GM10847 (cell line): Measurements from ENCODE around the gene GRAMD2A.

Source experiments
- POLR2A ChIP-seq: IDR thresholded peaks from 2 replicates; pipeline ENCODE4 v1.6.1; 2011; ENCODE audit not compliant: insufficient read length; ENCODE audit errors: extremely low read depth

Gene GRAMD2A

GRCh38 chr15:72197460-72198355 is at the start of gene GRAMD2A:
Gene GRAMD2A (minus strand): TSS chr15:72197787.
- TF ChIP-seq POLR2A = peak; percentile 19

DNA sequence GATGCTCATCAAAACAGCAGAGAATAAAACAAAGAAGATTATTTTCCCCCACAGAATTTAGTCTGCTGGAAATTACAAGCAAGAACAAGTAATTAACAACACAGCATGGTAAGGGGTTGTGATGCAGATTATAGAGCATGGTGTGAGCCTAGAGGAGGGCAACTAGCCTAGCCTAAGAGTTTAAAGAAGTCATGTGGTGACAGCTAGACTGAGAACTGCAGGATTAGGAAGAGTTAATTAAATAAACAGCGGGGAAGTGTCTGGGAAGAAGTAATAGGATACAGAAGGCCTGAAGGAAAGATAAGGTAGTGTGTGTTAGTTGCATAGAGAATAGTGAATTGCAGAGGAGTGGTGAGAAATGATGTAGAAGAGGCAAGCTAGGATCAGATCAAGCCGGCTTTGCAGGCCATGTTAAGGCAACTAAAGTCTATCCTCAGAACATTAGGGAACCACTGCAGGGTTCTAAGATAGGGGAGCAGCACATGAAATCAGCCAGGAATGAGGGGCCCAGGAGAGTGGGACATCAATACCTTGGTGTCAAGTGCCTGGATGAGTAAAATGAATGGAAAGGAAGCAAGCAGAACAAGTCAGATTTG is 45.3 kb upstream of the GRAMD2A start:
- TF ChIP-seq POLR2A = no peak

- no peak for TF ChIP-seq POLR2A
These were observed 42.1 kb upstream of the GRAMD2A start for GRCh38 chr15:72239652-72240051.

GRCh38 chr15:72238586-72238985 is 41.0 kb upstream of the GRAMD2A start:
- TF ChIP-seq POLR2A = no peak

GRCh38 chr15:72237853-72238224 is 40.3 kb upstream of the GRAMD2A start:
- TF ChIP-seq POLR2A = no peak

DNA sequence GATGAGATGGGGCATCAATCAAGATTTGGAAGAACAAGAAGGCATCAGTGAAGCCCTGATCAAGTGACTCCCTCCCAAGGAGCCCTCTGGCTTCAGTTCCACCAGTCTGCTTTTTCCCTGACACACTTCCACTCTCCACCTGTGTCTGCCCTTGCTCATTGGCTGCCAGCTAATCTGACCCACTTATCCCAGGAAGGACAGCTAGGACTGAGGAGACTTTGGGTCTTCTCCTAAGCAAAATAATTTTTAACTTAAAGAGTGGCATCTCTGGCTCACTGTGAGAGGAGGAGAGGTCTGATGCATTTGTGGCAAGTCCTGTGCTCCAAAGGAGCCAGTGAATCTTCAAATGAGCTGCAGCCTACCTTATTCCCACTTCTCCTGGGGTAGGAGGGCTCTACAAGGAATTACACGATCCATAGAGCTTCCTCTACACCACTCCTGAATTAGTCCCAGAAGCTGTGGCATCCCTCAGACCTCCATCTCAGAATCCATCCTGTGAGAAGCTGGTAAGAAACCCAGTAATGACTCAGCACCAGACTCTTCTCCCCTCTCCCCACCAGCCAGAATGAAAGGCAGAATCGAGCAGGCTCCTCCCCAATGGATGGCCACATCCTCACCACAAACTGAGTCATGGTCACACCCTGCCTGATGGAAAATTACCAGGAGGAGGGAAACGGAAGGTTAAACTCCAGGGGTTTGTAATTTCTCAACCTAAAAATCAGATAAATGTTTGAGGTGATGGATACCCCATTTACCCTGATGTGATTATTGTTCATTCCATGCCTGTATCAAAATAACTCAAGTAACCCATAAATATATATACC is 39.7 kb upstream of the GRAMD2A start:
- TF ChIP-seq POLR2A = no peak

DNA sequence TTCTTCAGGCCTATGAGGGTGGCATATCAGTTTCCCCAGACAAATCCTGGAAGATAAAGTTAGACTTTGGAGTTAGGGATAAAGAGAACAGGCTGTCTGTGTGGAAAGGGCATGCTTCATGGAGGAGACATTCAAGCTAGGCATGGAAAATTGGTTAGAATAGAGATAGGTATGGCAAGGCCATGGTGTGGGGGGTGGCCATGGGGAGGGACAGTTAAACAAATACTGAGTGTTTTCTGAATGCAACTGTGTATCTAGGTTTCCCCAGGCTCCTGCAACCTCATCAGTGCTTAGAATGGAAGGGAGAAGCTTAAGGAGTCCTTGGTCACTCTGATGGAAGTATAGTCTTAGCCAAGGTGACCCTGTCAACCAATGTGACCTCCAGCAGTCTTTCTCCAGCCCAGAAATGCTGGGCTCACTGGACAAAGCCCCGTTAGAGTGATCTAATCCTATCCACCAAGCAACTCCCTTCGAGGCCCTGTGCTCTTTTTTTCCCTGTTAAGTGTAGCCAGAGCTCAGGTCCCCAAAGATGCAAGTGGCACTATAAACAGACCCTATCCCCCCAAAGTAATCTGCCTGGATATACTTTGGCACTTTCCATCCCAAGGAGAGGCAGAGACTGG is 38.9 kb upstream of the GRAMD2A start:
- TF ChIP-seq POLR2A = no peak

DNA sequence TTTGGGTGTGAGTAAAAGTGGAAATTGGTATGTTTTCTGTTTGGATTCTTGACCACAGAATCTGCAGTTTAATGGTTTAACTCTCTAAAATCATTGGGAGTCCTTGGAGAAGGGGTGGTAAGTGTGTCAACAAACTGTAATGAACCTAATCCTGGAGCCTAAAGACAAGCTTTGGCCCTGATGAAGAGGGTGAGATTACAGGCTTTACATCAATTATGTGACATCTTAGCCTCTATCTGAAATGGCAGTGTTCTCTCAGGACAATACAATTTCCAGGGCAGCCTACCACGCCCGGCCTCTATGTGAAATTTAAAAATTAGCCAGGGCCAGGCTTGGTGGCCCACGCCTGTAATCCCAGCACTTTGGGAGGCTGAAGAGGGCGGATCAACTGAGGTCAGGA is 37.7 kb upstream of the GRAMD2A start:
- TF ChIP-seq POLR2A = no peak

DNA sequence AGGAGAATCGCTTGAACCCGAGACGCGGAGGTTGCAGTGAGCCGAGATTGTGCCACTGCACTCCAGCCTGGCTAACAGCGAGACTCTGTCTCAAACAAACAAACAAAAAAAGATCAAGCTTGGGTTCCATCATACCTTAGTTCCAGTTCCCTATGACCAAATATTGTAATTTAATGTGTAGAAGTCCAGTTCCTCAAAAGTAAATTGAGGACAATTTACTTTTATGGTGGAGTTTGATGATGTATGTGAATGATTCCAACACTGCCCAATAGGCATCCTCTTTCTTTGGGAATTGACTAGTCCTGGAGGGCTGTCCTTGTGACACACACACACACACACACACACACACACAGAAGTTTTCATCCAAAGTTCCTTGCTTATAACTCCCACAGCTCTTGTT is 36.2 kb upstream of the GRAMD2A start:
- TF ChIP-seq POLR2A = no peak

DNA sequence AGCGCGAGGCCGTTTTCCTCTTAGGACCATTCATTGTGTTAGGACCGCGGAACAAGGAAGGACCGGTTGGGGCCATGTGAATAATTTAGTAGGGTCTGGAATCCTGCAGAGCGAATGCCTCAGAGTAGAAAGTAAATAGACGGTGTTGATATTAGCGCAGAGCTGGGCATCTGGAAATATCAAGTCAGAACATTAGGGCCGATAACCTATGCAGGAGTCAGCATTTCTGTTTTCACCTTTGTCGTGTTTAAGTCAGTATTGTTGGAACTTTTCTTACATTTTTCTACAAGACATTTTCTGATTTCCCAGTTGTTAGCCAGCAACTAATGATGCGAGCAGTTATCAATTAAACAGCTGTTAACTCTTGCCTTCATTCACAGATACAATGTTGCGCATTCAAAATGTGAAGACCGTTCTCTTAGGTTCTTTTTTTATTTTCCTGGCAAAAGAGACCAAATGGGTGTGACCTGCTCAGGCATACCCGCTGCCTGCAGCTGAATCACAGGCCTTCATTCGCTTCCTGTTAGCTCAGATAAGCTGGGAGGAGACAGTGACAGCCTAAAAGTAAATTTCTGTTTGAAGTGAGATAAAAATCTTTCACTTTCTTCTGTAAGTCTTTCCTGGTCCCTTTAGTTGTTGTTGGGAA is 34.4 kb upstream of the GRAMD2A start:
- no peak for TF ChIP-seq POLR2A

DNA sequence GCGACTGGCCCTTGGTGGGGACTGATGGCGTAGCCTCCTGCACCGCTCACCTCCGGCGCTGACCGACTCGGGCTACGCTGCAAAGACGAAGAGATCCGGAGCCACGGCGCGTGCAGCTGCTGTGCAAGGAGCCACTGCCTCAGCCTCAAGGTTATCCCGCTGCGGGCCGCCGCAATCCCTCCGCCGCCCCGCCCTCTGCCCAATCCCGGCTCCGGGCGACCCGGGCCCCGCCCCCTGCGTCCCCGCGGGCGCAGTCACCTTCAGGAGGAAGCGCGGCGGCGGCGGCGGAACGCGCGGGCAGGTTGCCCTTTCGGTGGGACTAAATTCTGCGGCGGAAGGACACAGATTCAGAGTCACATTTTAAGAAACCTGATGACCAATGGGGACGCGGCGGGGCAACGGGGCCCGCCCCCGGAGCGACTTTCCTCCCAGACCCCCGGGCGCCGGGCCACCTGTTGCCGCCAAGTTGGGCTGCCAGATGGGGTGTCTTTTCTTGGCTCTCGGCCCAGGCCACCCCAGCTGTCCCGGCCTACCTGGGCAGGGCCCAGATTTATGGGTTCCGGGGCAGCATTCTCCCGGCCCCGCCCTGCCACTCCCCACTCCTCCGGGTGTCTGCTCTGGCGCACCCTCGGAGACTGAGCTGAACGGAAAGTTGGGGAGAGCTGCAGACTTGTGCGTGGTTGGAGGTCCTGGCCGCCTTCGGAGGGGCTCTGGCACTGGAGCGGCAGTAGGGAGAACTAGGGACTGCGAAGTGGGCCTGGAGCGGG is 33.7 kb upstream of the GRAMD2A start, which contains the start of gene PKM:
Gene PKM (minus strand): TSS at position 125 of the 767 bp plus-strand sequence. CDS start 12,093 bp downstream, outside the sequence.
- TF ChIP-seq POLR2A = peak; percentile 99

DNA sequence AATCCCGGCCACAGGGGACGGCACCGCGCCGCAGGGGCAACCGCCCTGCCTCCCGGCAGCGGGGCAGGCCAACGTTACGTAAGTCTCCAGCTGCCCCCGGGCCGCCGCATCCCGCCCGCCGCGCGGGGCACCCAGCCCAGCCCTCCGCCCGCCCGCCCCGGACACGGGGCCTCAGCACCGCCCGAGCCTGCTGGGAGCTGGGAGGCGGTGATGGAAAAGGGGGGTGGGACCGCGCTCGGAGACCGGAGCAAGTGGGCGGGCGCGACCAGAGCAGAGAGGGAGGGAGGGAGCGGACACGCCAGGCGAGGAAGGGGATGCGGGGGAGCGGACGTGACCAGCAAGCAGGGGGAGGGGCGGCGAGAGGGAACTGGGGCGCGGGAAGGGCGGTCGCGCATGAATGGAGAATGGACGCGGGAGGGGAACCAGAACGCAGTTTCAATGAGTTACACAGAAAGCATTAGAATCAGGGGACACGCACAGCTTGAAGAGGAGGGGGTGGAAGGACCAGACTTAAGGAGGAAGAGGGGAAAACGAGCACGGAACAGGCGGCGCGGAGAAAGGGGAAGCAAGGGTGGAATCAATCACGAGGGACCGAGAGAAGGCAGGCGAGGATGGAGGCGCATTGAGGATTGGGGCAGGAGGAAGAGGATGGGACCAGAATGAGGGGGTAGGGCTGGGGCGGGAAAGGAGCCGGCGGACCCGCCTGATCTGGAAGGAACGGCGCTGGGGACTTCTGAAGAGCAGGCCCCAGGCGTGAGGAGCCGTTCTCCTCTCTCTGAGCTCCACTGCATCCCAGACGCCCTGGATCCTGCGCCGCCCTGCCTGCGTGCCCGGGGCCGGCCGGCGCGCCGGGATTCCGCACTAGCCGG is 32.8 kb upstream of the GRAMD2A start:
- peak; percentile 41 for TF ChIP-seq POLR2A

GRCh38 chr15:72229947-72230196 is 32.3 kb upstream of the GRAMD2A start:
- TF ChIP-seq POLR2A = no peak
